ENCODE measurements around the gene INPP5D.

GRCh38 chr2:233021771-233022170 is 38.4 kb upstream of the INPP5D start:
- TF ChIP-seq CTCF (IDR thresholded peaks at IDR 0.05; ENCODE audit: insufficient read depth, low read length, poor library complexity, severe bottlenecking) (no peak), EZH2phosphoT487 (conservative IDR thresholded peaks at IDR 0.05; ENCODE audit: low read length) (no peak)

Measured in SU-DHL-6 (cell line).